ENCODE results near the gene SRGAP1. TPM values are rescaled to one million over a fixed set of nuclear protein-coding genes. Genes with fewer than 3 reads are reported as not detected.

SRGAP1 gene
- total and polyA plus RNA-seq, 2 of the 8 experiments (the other 6 are each of a cell fraction or from before 2014, with no cell fraction given), result 3.2 to 7.3 TPM

DNA sequence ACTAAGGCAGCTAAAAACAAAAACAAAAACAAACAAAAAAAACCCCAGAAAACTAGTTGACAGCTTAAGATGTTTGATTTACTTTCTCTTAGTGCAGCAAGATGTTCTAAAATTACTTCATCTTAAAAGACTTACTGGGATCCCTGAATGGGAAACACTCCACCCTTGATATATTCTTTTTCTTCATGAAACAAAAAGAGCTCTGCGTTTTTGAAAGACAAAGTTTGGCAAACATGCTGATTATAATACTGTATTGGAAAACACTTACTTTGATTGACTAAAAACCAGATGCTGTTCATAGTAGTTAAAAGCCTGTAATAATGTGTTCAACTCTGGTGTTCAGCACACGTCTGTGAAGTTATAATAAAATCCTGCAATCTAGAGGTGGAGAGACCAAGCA is 136.8 kb downstream of the SRGAP1 start (continued):
- TF ChIP-seq CHD7 (IDR thresholded peaks at IDR 0.05; ENCODE audit: insufficient replicate concordance, low read length) (no peak), JUND (IDR thresholded peaks at IDR 0.05; ENCODE audit: low read length) (no peak), TAF7 (optimal IDR thresholded peaks at IDR 0.05; ENCODE audit: borderline replicate concordance, low read depth, low read length) (no peak), TEAD4 (IDR thresholded peaks at IDR 0.05; ENCODE audit: low read depth, low read length) (no peak), SIRT6 (IDR thresholded peaks at IDR 0.05; ENCODE audit: low read length) (no peak), CTBP2 (IDR thresholded peaks at IDR 0.05; ENCODE audit: borderline replicate concordance, insufficient read depth, insufficient read length, low read length) (no peak), RAD21 (IDR thresholded peaks at IDR 0.05 in 1 of 2, conservative IDR thresholded peaks at IDR 0.05 in 1 of 2; ENCODE audit: low read depth in 2 of 2, low read length in 2 of 2) (no peak), BCL11A (IDR thresholded peaks at IDR 0.05; ENCODE audit: low read depth in 2 of 2, low read length in 2 of 2) (no peak), KDM5A (IDR thresholded peaks at IDR 0.05; ENCODE audit: low read length) (no peak), EP300 (IDR thresholded peaks at IDR 0.05; ENCODE audit: borderline replicate concordance in 1 of 2, low read depth in 2 of 2, low read length in 2 of 2) (no peak)
